DND-41 (cell line): ENCODE measurements around the gene PKN3.
A peak's percentile ranks its signal among the peaks of the same experiment; 100 is the strongest.

Experiments
- ATAC-seq: fragments of 200-7000 bp; cut with Tn5 transposase; 3 replicates; pipeline ENCODE4 v1.9.1; 2021; ENCODE audit warnings: low read depth; ENCODE audit not compliant: insufficient read depth
- DNase-seq: peaks from one replicate; pipeline ENCODE4 v3.0.0-alpha.2; 2020
- H2AFZ ChIP-seq: 2 replicates; pipeline ENCODE4 v1.6.0; 2012; ENCODE audit warnings: low read depth, low read length
- H3K27ac ChIP-seq: 2 replicates; pipeline ENCODE4 v1.5.1; 2012; ENCODE audit warnings: low read length, inconsistent platforms
- H3K27me3 ChIP-seq: fragments of 200-600 bp; sonication (generic); 2 replicates; pipeline ENCODE4 v1.6.0; 2012; ENCODE audit warnings: low read length, mild to moderate bottlenecking, inconsistent platforms; ENCODE audit not compliant: insufficient read depth, poor library complexity
- H3K36me3 ChIP-seq: 2 replicates; pipeline ENCODE4 v1.5.1; 2012; ENCODE audit warnings: low read length, inconsistent platforms; ENCODE audit not compliant: insufficient read depth
- H3K4me1 ChIP-seq: 2 replicates; pipeline ENCODE4 v1.5.1; 2012; ENCODE audit warnings: mild to moderate bottlenecking, low read length; ENCODE audit not compliant: insufficient read depth
- H3K4me2 ChIP-seq: 2 replicates; pipeline ENCODE4 v1.6.0; 2012; ENCODE audit warnings: mild to moderate bottlenecking, moderate library complexity, low read length, inconsistent platforms; ENCODE audit not compliant: insufficient read depth
- H3K4me3 ChIP-seq, 2 experiments: fragments of 200-600 bp in 1 of 2; shearing (Covaris generic) in 1 of 2; 2 replicates each; pipeline ENCODE4 v1.5.1; 2012 to 2016; ENCODE audit warnings: inconsistent platforms in 2 of 2, low read length in 2 of 2, mild to moderate bottlenecking in 2 of 2, low read depth in 1 of 2, moderate library complexity in 1 of 2
- H3K79me2 ChIP-seq: 2 replicates; pipeline ENCODE4 v1.6.0; 2012; ENCODE audit warnings: low read length, inconsistent platforms; ENCODE audit not compliant: insufficient read depth
- H3K9ac ChIP-seq: 2 replicates; pipeline ENCODE4 v1.6.0; 2012; ENCODE audit warnings: low read depth, mild to moderate bottlenecking, inconsistent platforms, low read length, moderate library complexity
- H3K9me3 ChIP-seq: 2 replicates; pipeline ENCODE4 v1.5.1; 2012; ENCODE audit warnings: low read length, moderate library complexity, mild to moderate bottlenecking, inconsistent platforms; ENCODE audit not compliant: insufficient read depth, severe bottlenecking
- H4K20me1 ChIP-seq: 2 replicates; pipeline ENCODE4 v1.6.0; 2012; ENCODE audit warnings: low read length; ENCODE audit not compliant: insufficient read depth
- CTCF ChIP-seq: IDR thresholded peaks from 2 replicates; pipeline ENCODE4 v1.5.1; 2012; ENCODE audit warnings: borderline replicate concordance, low read length, moderate library complexity, mild to moderate bottlenecking; ENCODE audit not compliant: poor library complexity, severe bottlenecking; ENCODE audit errors: extremely low read depth
- EZH2 ChIP-seq: IDR thresholded peaks from 3 replicates; pipeline ENCODE4 v1.6.1; 2012; ENCODE audit warnings: borderline replicate concordance, low read depth, mild to moderate bottlenecking, moderate library complexity, low read length, inconsistent platforms; ENCODE audit not compliant: severe bottlenecking

PKN3 gene

GRCh38 chr9:128727640-128728248, 25.4 kb downstream of the PKN3 start:
- Histone ChIP-seq H3K79me2 (peaks cover 18% of the 10 kb centered on the region), H3K4me1 (peaks cover 37% of the 10 kb centered on the region), H3K4me3 (no peak overlapping the region), H3K4me2 (no peak overlapping the region), H3K36me3 (peaks cover 15% of the 10 kb centered on the region; the same call in 1 of the 2 replicates), H3K27me3 (no peaks in the 10 kb centered on the region), H4K20me1 (no peaks in the 10 kb centered on the region), H3K27ac (no peak overlapping the region), H3K9ac (no peak overlapping the region), H2AFZ (no peak overlapping the region), H3K9me3 (no peaks in the 10 kb centered on the region)
- ATAC-seq = no peak
- DNase-seq = peak; percentile 27
- TF ChIP-seq CTCF (no peak), EZH2 (no peak)

- Histone ChIP-seq H3K27ac (no peak overlapping the region), H3K9ac (no peak overlapping the region), H3K27me3 (no peaks in the 10 kb centered on the region), H3K36me3 (peaks cover 20% of the 10 kb centered on the region; the same call in 1 of the 2 replicates), H2AFZ (no peak overlapping the region), H3K4me3 (no peak overlapping the region), H3K4me2 (no peak overlapping the region), H3K4me1 (peaks cover 31% of the 10 kb centered on the region), H3K9me3 (no peaks in the 10 kb centered on the region), H3K79me2 (peaks cover 14% of the 10 kb centered on the region), H4K20me1 (no peaks in the 10 kb centered on the region)
- TF ChIP-seq CTCF (no peak), EZH2 (no peak)
- no peak for DNase-seq
- ATAC-seq = no peak
Measured at GRCh38 chr9:128728298-128728697, 26.0 kb downstream of the PKN3 start.

GRCh38 chr9:128729302-128729701, 27.0 kb downstream of the PKN3 start:
- H3K9ac ChIP-seq = no peak overlapping the region
- H3K9me3 ChIP-seq = no peaks in the 10 kb centered on the region
- H3K27me3 ChIP-seq = no peaks in the 10 kb centered on the region
- no peak for ATAC-seq
- DNase-seq = no peak
- H3K4me1 ChIP-seq = peaks cover 26% of the 10 kb centered on the region
- no peak overlapping the region for H3K4me3 ChIP-seq
- H3K27ac ChIP-seq = no peak overlapping the region
- H3K4me2 ChIP-seq = no peak overlapping the region
- H2AFZ ChIP-seq = no peak overlapping the region
- H3K79me2 ChIP-seq = peaks cover 9% of the 10 kb centered on the region
- H3K36me3 ChIP-seq = peaks cover 23% of the 10 kb centered on the region; the same call in 1 of the 2 replicates
- no peaks in the 10 kb centered on the region for H4K20me1 ChIP-seq
- TF ChIP-seq EZH2 = no peak
- no peak for TF ChIP-seq CTCF
